ENCODE measurements around the gene SLC6A13. TPM values are rescaled to one million over a fixed set of nuclear protein-coding genes. Genes with fewer than 3 reads are reported as not detected.

The SLC6A13 gene
- total RNA-seq, 1 experiment from 2014 or later: not detected

GRCh38 chr12:195156-195555 is 67.5 kb downstream of the SLC6A13 start:
- no peak overlapping the region; a peak in 1 of 7 replicates for H3K27ac Mint-ChIP-seq
- H2BK120ac ChIP-seq (ENCODE audit: low read depth, low read length, poor library complexity, severe bottlenecking): no peak overlapping the region
- H3K79me2 ChIP-seq (ENCODE audit: insufficient read depth, low read length): no peaks in the 10 kb centered on the region
- H3K9ac ChIP-seq (ENCODE audit: extremely low read depth, insufficient read length, low read length): no peak overlapping the region
- no peak overlapping the region for H3K56ac ChIP-seq (ENCODE audit: insufficient read length, low read depth, low read length)
- H3K36me3 Mint-ChIP-seq (ENCODE audit: insufficient read depth in 1 of 3, low read depth in 3 of 3): no peaks in the 10 kb centered on the region
- H3K4me1 Mint-ChIP-seq: peaks cover 6 to 12% of the 10 kb centered on the region in 2 experiments
- no peak overlapping the region for H4K5ac ChIP-seq (ENCODE audit: insufficient read length, low read depth, low read length)
- no peak overlapping the region for H3K4me3 Mint-ChIP-seq
- H3K14ac ChIP-seq (ENCODE audit: insufficient read depth, low read length): peak overlapping the region; percentile 17; the same call in 1 of the 2 replicates
- no peak overlapping the region for H2BK15ac ChIP-seq (ENCODE audit: low read depth, low read length)
- no peaks in the 10 kb centered on the region for H4K20me1 ChIP-seq (ENCODE audit: control insufficient read depth, insufficient read depth, insufficient read length)
- no peaks in the 10 kb centered on the region for H3K9me3 ChIP-seq (ENCODE audit: control insufficient read depth, low read depth, low read length)
- WGBS (ENCODE audit: extremely low coverage, insufficient read length, low lambda C conversion rate): no CpG with 5 or more reads among the region's 5 CpGs
- no peak overlapping the region for H2BK12ac ChIP-seq (ENCODE audit: insufficient read length, low read depth, low read length)
- H3K23me2 ChIP-seq (ENCODE audit: insufficient read length, low read depth, low read length, poor library complexity, severe bottlenecking): no peaks in the 10 kb centered on the region
- no peak overlapping the region for H2BK5ac ChIP-seq (ENCODE audit: insufficient read length, low read length)
- no peak overlapping the region for H3K27ac ChIP-seq (ENCODE audit: insufficient read length, low read depth, low read length)
- no peak overlapping the region for H2AFZ ChIP-seq (ENCODE audit: low read length)
- H4K8ac ChIP-seq (replicated peaks; ENCODE audit: insufficient read length, low read depth, low read length): no peak overlapping the region
- peaks cover 0 to 6% of the 10 kb centered on the region in 2 experiments; a peak in 2 of 5 replicates for H3K9me3 Mint-ChIP-seq
- H2AK5ac ChIP-seq (ENCODE audit: insufficient read length, low read length): no peak overlapping the region
- H3K4ac ChIP-seq (ENCODE audit: low read depth, low read length): no peak overlapping the region
- no peak overlapping the region for H4K91ac ChIP-seq (ENCODE audit: insufficient read length, low read depth, low read length)
- H3K79me1 ChIP-seq (ENCODE audit: insufficient read depth, low read depth, low read length, poor library complexity, severe bottlenecking): no peaks in the 10 kb centered on the region
- no peaks in the 10 kb centered on the region for H3K4me1 ChIP-seq (ENCODE audit: insufficient read depth, low read length)
- no peak for TF ChIP-seq CTCF (conservative IDR thresholded peaks at IDR 0.05)
- no peaks in the 10 kb centered on the region; the same call in 1 of the 2 replicates for H3K27me3 ChIP-seq (ENCODE audit: insufficient read depth, low read length)
- no peak overlapping the region for H2BK20ac ChIP-seq (ENCODE audit: low read depth, low read length, poor library complexity, severe bottlenecking)
- H3K18ac ChIP-seq (ENCODE audit: insufficient read length, low read depth, low read length): no peak overlapping the region
- DNase-seq: no peak
- H3K23ac ChIP-seq (ENCODE audit: insufficient read length, low read depth, low read length): no peak overlapping the region
- H3K4me2 ChIP-seq (ENCODE audit: insufficient read depth, insufficient read length, low read length): no peak overlapping the region
- H3K27me3 Mint-ChIP-seq (ENCODE audit: low read depth): peaks cover 83% of the 10 kb centered on the region
- H3T11ph ChIP-seq (ENCODE audit: low read length): no peak overlapping the region

All from H9 (cell line).